HG03439 (cell line): ENCODE data around the gene ANGPTL4.
A peak's percentile ranks its signal among the peaks of the same experiment; 100 is the strongest.
"Not testable (repeated sequence)": the region's sequence is repeated elsewhere in the genome, so short reads cannot be mapped to it uniquely, and the experiment has no call there.

ENCODE experiments used
- ATAC-seq: cut with Tn5 transposase; IDR thresholded peaks from one replicate; pipeline ENCODE4 v1.9.1; 2021; ENCODE audit warnings: mild to moderate bottlenecking, moderate library complexity; ENCODE audit not compliant: unreplicated experiment

The ANGPTL4 gene

GRCh38 chr19:8404391-8405151 lies 40.6 kb downstream of the ANGPTL4 start:
- no peak for ATAC-seq

- ATAC-seq, result not testable (repeated sequence)
These were observed 46.8 kb downstream of the ANGPTL4 start for GRCh38 chr19:8410718-8411117.

GRCh38 chr19:8412783-8413628 lies 49.1 kb downstream of the ANGPTL4 start, which contains the start of gene MARCHF2:
MARCHF2 (plus strand) TSS chr19:8413305; CDS start chr19:8421841, 8,536 bp downstream.
- peak; percentile 98 for ATAC-seq

GRCh38 chr19:8413629-8413995 lies 49.7 kb downstream of the ANGPTL4 start:
- no peak for ATAC-seq

- ATAC-seq, result no peak
These were observed 52.8 kb downstream of the ANGPTL4 start for GRCh38 chr19:8416796-8417195.

- no peak for ATAC-seq
These were observed 57.8 kb downstream of the ANGPTL4 start for GRCh38 chr19:8421484-8422461.

- ATAC-seq, result no peak
These were observed 59.9 kb downstream of the ANGPTL4 start for GRCh38 chr19:8423817-8424223.
